Measurements from ENCODE around the gene FXYD3.
"Not testable (repeated sequence)": the region's sequence is repeated elsewhere in the genome, so short reads cannot be mapped to it uniquely, and the experiment has no call there.

The FXYD3 gene

DNA sequence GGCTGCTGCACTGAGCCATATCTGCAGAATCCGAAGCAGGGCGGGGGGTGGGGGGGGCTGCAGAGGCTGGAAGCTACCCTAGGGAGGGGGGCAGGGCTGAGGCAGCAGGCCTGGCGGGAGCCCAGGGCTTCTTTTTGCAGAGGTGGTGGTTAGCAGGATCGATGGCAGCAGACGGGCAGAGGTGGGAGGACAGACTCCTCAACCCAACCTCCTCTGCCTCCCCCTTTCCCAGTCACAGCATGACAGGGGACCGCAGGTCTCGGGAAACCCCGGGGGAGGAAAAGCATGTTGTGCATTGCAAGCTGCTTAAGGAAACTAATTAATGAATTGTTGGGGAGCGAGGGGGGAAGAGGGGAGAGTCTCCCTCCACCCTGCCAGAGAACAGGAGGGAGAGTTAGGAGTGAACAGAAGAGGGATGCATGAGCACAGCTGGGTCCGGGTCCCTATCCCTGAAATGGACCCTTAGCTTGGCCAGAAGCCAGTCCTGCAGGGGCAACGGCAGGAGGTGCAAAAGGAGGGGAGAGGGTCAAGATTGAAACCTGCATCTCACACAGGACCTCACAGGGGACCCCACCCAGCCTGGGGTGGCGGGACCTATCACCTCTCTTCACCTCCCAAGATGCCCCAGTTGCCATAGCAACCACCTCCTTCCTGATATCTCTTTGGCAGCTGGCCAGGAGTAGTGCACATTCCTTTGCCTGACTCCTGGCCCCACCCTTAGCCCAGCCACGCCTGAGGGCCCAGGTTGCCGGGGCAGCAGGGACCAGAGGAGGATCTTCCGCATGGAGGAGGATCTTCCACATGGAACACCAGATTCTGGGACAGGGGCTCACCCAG lies 29.2 kb downstream of the FXYD3 start:
- TF ChIP-seq, protein P1, sequence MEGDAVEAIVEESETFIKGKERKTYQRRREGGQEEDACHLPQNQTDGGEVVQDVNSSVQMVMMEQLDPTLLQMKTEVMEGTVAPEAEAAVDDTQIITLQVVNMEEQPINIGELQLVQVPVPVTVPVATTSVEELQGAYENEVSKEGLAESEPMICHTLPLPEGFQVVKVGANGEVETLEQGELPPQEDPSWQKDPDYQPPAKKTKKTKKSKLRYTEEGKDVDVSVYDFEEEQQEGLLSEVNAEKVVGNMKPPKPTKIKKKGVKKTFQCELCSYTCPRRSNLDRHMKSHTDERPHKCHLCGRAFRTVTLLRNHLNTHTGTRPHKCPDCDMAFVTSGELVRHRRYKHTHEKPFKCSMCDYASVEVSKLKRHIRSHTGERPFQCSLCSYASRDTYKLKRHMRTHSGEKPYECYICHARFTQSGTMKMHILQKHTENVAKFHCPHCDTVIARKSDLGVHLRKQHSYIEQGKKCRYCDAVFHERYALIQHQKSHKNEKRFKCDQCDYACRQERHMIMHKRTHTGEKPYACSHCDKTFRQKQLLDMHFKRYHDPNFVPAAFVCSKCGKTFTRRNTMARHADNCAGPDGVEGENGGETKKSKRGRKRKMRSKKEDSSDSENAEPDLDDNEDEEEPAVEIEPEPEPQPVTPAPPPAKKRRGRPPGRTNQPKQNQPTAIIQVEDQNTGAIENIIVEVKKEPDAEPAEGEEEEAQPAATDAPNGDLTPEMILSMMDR (IDR thresholded peaks at IDR 0.05; ENCODE audit: insufficient read depth, low read length, poor library complexity, severe bottlenecking): no peak
- H3K27me3 ChIP-seq (replicated peaks; ENCODE audit: control insufficient read depth, insufficient read depth, low read length): no peaks in the 10 kb centered on the region; the same call in 1 of the 2 replicates
- no peaks in the 10 kb centered on the region for H3K36me3 ChIP-seq (ENCODE audit: control insufficient read depth, insufficient read depth, low read length)
- no peak for DNase-seq (ENCODE audit: extremely low read depth, insufficient read length)
- H3K4me3 ChIP-seq (replicated peaks; ENCODE audit: low read depth, low read length): no peak overlapping the region

DNA sequence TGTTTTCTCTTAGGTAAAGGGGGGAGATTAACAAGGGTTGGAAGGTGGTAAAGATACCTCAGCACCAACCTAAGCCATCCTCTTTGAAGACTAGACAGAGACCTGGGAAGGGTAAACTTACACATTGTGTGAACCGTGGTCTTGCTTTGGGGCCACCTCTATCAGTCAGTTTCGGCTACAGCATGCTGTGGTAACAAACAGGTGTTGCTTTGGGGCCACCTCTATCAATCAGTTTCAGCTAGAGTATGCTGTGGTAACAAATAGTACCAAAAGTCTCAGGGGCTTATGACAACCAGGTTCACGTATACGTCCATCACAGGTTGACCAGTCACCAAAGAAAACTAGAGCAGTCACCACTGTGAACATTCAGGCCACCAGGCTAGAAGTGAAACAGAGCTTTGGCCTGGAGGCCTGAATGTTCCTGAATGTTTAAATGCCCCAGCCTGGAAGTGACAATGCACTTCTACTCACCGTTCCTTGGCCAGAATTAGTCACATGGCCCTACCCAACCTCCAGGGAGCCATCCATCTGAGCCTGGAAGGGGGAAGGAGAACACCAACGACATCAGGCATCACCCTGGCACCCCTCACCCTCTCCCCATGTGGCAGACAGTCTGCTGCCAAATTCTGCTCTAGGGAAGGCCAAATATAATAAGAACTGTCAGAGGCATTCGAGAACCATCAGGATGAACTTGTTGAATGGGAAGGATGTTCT lies 31.3 kb downstream of the FXYD3 start:
- H3K4me3 ChIP-seq (replicated peaks; ENCODE audit: low read depth, low read length): no peak overlapping the region
- no peaks in the 10 kb centered on the region for H3K36me3 ChIP-seq (ENCODE audit: control insufficient read depth, insufficient read depth, low read length)
- TF ChIP-seq, protein P1 (IDR thresholded peaks at IDR 0.05; ENCODE audit: insufficient read depth, low read length, poor library complexity, severe bottlenecking): no peak
- H3K27me3 ChIP-seq (replicated peaks; ENCODE audit: control insufficient read depth, insufficient read depth, low read length): no peaks in the 10 kb centered on the region; the same call in 1 of the 2 replicates
- DNase-seq (ENCODE audit: extremely low read depth, insufficient read length): no peak

DNA sequence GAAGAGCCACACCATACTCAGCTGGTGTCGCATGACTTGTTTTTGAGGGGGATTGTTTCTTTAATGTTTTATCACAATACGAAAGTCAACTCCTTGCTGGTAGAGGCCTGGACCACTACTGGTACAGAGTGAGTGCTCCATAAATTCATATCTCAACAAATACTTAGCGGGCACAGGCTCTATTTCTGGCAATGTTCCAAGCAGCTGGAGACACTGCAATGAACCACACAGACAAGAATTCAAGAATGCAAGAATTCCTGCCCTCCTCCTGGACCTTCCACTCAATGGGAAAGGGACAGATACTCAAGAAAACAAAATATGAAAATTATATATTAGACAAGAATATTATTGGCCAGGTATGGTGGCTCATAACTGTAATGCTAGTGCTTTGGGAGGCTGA lies 33.8 kb downstream of the FXYD3 start:
- no peak overlapping the region for H3K4me3 ChIP-seq (replicated peaks; ENCODE audit: low read depth, low read length)
- no peaks in the 10 kb centered on the region for H3K27me3 ChIP-seq (replicated peaks; ENCODE audit: control insufficient read depth, insufficient read depth, low read length)
- TF ChIP-seq, protein P1 (IDR thresholded peaks at IDR 0.05; ENCODE audit: insufficient read depth, low read length, poor library complexity, severe bottlenecking): no peak
- no peak for DNase-seq (ENCODE audit: extremely low read depth, insufficient read length)
- H3K36me3 ChIP-seq (ENCODE audit: control insufficient read depth, insufficient read depth, low read length): no peaks in the 10 kb centered on the region

DNA sequence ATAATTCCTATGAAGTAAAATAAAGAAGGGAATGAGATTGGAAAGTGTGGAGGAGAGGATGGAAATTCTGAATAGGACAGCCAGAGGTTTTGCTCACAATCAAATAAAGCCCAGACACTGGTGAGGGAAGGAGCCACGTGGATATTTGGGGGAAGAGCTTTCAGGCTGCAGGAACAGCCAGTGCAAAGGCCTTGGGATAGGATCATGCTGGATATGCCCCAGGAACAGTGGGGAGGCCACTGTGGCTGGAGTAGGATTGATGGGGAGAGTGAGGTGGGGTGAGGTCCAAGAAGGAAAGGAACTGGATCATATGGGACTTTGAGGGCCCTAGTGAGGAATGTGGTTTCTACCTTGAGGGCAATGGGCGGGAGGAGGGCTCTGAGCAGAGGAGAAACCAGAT lies 34.8 kb downstream of the FXYD3 start:
- Histone ChIP-seq H3K4me3 (replicated peaks; ENCODE audit: low read depth, low read length) (no peak overlapping the region), H3K36me3 (ENCODE audit: control insufficient read depth, insufficient read depth, low read length) (no peaks in the 10 kb centered on the region), H3K27me3 (replicated peaks; ENCODE audit: control insufficient read depth, insufficient read depth, low read length) (no peaks in the 10 kb centered on the region)
- TF ChIP-seq, protein P1 (IDR thresholded peaks at IDR 0.05; ENCODE audit: insufficient read depth, low read length, poor library complexity, severe bottlenecking): no peak
- no peak for DNase-seq (ENCODE audit: extremely low read depth, insufficient read length)

DNA sequence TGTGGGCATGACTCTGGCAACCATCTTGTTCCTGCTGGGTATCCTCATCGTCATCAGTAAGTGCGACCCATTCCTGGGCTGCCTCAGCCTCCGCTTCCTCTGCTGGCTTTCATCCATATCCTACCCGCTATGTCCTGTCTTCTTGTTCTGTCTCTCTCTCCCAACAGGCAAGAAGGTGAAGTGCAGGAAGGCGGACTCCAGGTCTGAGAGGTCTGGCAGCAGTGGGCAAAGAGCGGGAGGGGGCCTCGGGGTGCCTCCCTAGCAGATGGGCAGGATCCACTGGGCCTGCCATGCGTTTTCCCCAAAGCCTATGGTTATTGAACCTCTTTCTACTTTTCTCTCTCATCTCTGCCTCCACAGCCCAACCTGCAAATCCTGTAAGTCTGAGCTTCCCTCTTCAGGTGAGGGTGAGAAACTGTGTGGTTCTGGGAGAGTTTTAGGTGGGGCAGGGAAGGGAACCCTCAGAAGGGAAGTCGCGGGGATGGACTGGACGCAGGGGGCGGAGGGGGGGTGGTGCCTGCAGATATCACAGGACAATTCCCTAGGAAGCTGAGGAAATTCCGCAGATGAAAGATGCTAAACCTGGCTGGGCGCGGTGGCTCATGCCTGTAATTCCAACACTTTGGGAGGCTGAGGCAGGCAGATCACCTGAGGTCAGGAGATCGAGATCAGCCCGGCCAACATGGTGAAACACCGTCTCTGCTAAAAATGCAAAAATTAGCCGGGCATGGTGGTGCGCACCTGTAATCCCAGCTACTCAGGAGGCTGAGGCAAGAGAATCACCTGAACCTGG lies 35.8 kb downstream of the FXYD3 start:
- TF ChIP-seq, protein P1 (IDR thresholded peaks at IDR 0.05; ENCODE audit: insufficient read depth, low read length, poor library complexity, severe bottlenecking): no peak
- DNase-seq (ENCODE audit: extremely low read depth, insufficient read length): no peak
- Histone ChIP-seq H3K4me3 (replicated peaks; ENCODE audit: low read depth, low read length) (no peak overlapping the region), H3K27me3 (replicated peaks; ENCODE audit: control insufficient read depth, insufficient read depth, low read length) (no peaks in the 10 kb centered on the region), H3K36me3 (ENCODE audit: control insufficient read depth, insufficient read depth, low read length) (no peaks in the 10 kb centered on the region)

DNA sequence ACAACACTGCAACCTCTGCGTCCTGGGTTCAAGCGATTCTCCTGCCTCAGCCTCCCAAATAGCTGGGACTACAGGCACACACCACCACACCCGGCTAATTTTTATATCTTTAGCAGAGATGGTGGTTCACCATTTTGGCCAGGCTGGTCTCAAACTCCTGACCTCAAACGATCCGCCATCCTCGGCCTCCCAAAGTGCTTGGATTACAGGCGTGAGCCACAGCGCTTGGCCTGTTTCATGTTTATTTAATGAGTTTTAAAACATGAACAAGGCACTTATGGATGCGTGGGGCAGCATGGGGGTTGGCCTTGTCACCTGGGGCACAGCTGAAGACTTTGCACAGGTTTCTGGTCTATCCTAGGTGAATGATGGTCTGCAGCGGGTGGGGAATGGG lies 37.5 kb downstream of the FXYD3 start:
- H3K4me3 ChIP-seq (replicated peaks; ENCODE audit: low read depth, low read length); H3K27me3 ChIP-seq (replicated peaks; ENCODE audit: control insufficient read depth, insufficient read depth, low read length); DNase-seq (ENCODE audit: extremely low read depth, insufficient read length); H3K36me3 ChIP-seq (ENCODE audit: control insufficient read depth, insufficient read depth, low read length): not testable (repeated sequence)

Measured in GM06990 (cell line).